ENCODE data around the gene FLNC.

The FLNC gene

GRCh38 chr7:128859232-128860157 lies 29.3 kb downstream of the FLNC start:
- H3K27ac ChIP-seq (ENCODE audit: low read length) = no peak overlapping the region

DNA sequence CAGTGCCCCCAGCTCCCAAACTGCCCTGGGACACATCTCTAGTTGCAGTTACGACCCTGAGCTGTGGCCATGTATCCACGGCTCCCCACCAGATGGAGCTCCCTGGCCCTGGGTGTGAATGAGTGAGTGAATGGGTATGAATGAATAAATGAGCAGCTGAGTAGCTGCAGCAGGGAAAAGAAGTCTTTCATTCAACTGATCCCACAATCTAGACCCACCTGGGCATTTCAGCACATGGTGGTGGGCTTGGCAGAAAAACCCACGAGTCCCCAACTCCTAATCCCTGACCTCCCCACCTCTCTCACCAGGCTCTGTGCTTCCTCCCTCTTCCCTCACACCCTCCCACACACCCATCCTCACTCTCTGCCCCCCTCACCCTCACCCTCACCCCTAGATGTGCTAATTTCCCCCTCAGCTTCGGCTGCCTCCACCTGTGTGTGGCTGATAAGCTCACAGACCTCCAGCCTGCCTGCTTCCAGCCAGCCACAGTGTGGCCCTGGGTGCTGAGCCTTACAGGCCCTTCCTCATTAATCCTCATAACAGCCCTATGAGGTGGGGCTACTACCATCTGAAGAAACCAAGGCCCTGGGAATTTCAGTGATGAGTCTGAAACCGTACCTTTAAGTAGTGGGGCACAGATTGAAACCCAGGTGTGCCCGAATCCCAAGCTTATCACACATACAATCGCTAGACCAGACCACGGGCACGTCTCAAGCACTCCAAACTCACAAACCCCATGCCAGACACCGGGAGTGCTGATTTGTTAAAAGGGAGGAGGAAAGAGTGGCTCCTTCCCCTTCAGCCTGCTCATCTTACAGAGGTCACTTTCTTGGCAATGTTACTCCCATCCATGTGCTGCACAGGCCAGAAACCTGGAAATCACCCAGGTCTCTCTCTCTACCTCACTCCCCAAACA lies 30.2 kb downstream of the FLNC start:
- Histone ChIP-seq H3K4me1 (ENCODE audit: control insufficient read depth in 1 of 2, insufficient read depth in 2 of 2, low read length in 2 of 2) (peaks cover 12 to 34% of the 10 kb centered on the region in 2 donors), H3K27ac (ENCODE audit: low read length) (no peak overlapping the region), H3K36me3 (ENCODE audit: control insufficient read depth in 1 of 2, insufficient read depth in 2 of 2, low read length in 2 of 2) (peaks cover 10 to 20% of the 10 kb centered on the region in 2 donors), H3K9me3 (ENCODE audit: control insufficient read depth in 1 of 2, low read length in 2 of 2) (no peaks in the 10 kb centered on the region), H3K27me3 (ENCODE audit: low read depth, low read length) (no peaks in the 10 kb centered on the region), H3K4me3 (ENCODE audit: low read depth in 1 of 2, low read length in 2 of 2) (no peak overlapping the region)

More at GRCh38 chr7:128859232-128860157, 29.3 kb downstream of the FLNC start:
- Histone ChIP-seq H3K9me3 (ENCODE audit: control insufficient read depth in 1 of 2, low read length in 2 of 2) (no peaks in the 10 kb centered on the region), H3K36me3 (ENCODE audit: control insufficient read depth in 1 of 2, insufficient read depth in 2 of 2, low read length in 2 of 2) (peaks cover 12 to 28% of the 10 kb centered on the region in 2 donors), H3K4me1 (ENCODE audit: control insufficient read depth in 1 of 2, insufficient read depth in 2 of 2, low read length in 2 of 2) (peaks cover 12 to 34% of the 10 kb centered on the region in 2 donors), H3K4me3 (ENCODE audit: low read depth in 1 of 2, low read length in 2 of 2) (no peak overlapping the region), H3K27me3 (ENCODE audit: low read depth, low read length) (no peaks in the 10 kb centered on the region)

- H3K4me1 ChIP-seq (ENCODE audit: control insufficient read depth in 1 of 2, insufficient read depth in 2 of 2, low read length in 2 of 2) = peaks cover 12 to 34% of the 10 kb centered on the region in 2 donors
- H3K27ac ChIP-seq (ENCODE audit: low read length) = peak overlapping the region; percentile 65
- no peaks in the 10 kb centered on the region for H3K27me3 ChIP-seq (ENCODE audit: low read depth, low read length)
- no peaks in the 10 kb centered on the region for H3K9me3 ChIP-seq (ENCODE audit: control insufficient read depth in 1 of 2, low read length in 2 of 2)
- H3K36me3 ChIP-seq (ENCODE audit: control insufficient read depth in 1 of 2, insufficient read depth in 2 of 2, low read length in 2 of 2) = peaks cover 7 to 10% of the 10 kb centered on the region in 2 donors
- H3K4me3 ChIP-seq (ENCODE audit: low read depth in 1 of 2, low read length in 2 of 2) = peak overlapping the region; percentile 75 to 97
Observed at GRCh38 chr7:128861957-128862570, 31.9 kb downstream of the FLNC start.

DNA sequence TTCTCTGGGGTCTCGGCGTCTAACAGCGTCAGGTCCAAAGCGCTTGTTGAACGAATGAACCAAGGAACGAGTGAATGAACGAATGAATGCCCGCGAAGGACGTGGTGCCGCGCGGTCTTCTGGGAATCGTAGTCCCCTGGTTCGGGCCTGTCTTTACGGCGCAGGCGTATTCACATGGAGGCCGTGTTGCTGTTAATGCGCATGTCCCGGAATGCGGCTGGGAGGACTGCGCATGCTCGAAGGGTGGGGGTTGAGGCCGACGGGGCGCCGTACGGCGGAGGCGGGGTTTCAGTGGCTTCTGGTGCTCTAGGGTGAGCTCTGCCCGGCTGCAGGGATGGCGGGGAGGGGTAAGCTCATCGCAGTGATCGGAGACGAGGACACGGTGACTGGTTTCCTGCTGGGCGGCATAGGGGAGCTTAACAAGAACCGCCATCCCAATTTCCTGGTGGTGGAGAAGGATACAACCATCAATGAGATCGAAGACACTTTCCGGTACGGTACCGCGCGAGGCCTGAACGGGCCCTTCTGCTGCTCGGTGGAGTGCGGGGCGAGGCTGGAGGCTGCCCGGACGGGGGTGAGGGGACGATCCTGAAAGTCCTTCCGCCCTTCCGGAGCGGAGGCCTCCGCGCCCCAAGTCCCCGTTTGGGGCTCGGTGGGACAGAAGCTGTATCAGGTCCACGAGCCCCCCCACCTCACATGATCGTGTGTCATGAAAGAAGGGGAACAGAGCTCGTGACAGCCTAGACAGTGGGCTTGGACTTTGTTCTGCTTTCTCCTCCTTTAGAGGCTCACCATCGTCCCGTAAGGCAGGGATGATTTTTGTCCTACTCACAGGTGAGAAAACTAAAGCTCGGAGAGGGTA lies 32.6 kb downstream of the FLNC start, which contains the start of gene ATP6V1F:
Gene ATP6V1F (plus strand): TSS at position 286 of the 862 bp plus-strand sequence. CDS start 49 bp downstream, at position 335.
- H3K27me3 ChIP-seq (ENCODE audit: low read depth, low read length) = no peaks in the 10 kb centered on the region
- peak within 1 kb of the TSS; percentile 75 to 97 for H3K4me3 ChIP-seq (ENCODE audit: low read depth in 1 of 2, low read length in 2 of 2)
- H3K27ac ChIP-seq (ENCODE audit: low read length) = peak within 1 kb of the TSS; percentile 85
- no peaks in the 10 kb centered on the region for H3K9me3 ChIP-seq (ENCODE audit: control insufficient read depth in 1 of 2, low read length in 2 of 2)
- peaks cover 7 to 8% of the 10 kb centered on the region in 2 donors for H3K36me3 ChIP-seq (ENCODE audit: control insufficient read depth in 1 of 2, insufficient read depth in 2 of 2, low read length in 2 of 2)
- peaks cover 12 to 34% of the 10 kb centered on the region in 2 donors for H3K4me1 ChIP-seq (ENCODE audit: control insufficient read depth in 1 of 2, insufficient read depth in 2 of 2, low read length in 2 of 2)

GRCh38 chr7:128863433-128863989 lies 33.3 kb downstream of the FLNC start:
- Histone ChIP-seq H3K27ac (ENCODE audit: low read length) (peak overlapping the region; percentile 85), H3K4me3 (ENCODE audit: low read depth in 1 of 2, low read length in 2 of 2) (peak overlapping the region; percentile 75 to 97), H3K9me3 (ENCODE audit: control insufficient read depth in 1 of 2, low read length in 2 of 2) (no peaks in the 10 kb centered on the region), H3K27me3 (ENCODE audit: low read depth, low read length) (no peaks in the 10 kb centered on the region), H3K4me1 (ENCODE audit: control insufficient read depth in 1 of 2, insufficient read depth in 2 of 2, low read length in 2 of 2) (peaks cover 12 to 37% of the 10 kb centered on the region in 2 donors), H3K36me3 (ENCODE audit: control insufficient read depth in 1 of 2, insufficient read depth in 2 of 2, low read length in 2 of 2) (peaks cover 7 to 8% of the 10 kb centered on the region in 2 donors)

DNA sequence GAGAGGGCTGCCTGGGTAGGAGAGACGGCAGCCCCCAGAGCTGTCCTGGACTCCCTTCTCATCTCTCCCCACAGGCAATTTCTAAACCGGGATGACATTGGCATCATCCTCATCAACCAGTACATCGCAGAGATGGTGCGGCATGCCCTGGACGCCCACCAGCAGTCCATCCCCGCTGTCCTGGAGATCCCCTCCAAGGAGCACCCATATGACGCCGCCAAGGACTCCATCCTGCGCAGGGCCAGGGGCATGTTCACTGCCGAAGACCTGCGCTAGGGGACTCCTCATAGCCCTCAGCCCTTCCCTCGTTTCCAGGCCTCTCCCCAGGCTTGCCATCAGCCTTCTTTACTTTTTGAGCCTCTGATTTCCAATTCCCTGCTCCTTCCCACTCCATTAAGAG lies 35.1 kb downstream of the FLNC start:
- Histone ChIP-seq H3K27ac (ENCODE audit: low read length) (no peak overlapping the region), H3K4me1 (ENCODE audit: control insufficient read depth in 1 of 2, insufficient read depth in 2 of 2, low read length in 2 of 2) (peaks cover 8 to 36% of the 10 kb centered on the region in 2 donors), H3K9me3 (ENCODE audit: control insufficient read depth in 1 of 2, low read length in 2 of 2) (no peaks in the 10 kb centered on the region), H3K27me3 (ENCODE audit: low read depth, low read length) (no peaks in the 10 kb centered on the region), H3K36me3 (ENCODE audit: control insufficient read depth in 1 of 2, insufficient read depth in 2 of 2, low read length in 2 of 2) (peaks cover 7 to 8% of the 10 kb centered on the region in 2 donors), H3K4me3 (ENCODE audit: low read depth in 1 of 2, low read length in 2 of 2) (no peak overlapping the region)

DNA sequence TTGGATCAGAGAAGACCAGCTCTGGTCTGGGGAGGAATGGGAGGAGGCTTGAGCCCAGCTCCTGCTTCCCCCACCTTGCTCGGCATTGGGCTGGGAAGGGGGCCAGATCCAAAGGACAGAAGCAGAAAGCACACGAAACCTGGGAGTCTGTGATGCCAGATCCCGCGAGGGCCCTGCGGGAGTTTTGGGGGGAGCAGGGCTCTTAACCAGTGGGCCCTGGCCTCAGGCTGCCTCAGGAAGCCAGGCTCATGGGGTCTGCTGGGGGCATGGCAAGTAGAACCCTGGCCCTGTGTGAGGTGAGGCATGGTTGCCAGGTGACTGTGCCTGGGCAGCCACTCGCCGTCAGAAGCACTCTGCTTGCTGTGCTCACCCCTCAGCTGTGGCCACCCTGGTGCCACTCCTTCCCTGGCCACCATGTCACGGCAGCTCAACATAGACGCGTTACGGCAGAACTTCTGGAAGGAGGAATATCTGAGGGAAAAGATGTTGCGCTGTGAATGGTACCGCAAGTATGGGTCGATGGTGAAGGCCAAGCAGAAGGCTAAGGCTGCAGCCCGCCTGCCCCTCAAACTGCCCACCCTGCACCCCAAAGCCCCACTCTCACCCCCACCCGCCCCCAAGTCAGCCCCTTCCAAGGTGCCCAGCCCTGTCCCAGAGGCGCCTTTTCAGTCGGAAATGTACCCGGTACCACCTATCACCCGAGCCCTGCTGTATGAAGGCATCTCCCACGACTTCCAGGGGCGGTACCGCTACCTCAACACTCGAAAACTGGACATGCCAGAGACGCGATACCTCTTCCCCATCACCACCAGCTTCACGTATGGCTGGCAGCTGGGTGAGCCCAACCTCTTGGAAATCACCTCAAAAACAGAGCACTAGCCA lies 36.0 kb downstream of the FLNC start:
- peaks cover 8 to 32% of the 10 kb centered on the region in 2 donors for H3K4me1 ChIP-seq (ENCODE audit: control insufficient read depth in 1 of 2, insufficient read depth in 2 of 2, low read length in 2 of 2)
- H3K27ac ChIP-seq (ENCODE audit: low read length) = no peak overlapping the region

DNA sequence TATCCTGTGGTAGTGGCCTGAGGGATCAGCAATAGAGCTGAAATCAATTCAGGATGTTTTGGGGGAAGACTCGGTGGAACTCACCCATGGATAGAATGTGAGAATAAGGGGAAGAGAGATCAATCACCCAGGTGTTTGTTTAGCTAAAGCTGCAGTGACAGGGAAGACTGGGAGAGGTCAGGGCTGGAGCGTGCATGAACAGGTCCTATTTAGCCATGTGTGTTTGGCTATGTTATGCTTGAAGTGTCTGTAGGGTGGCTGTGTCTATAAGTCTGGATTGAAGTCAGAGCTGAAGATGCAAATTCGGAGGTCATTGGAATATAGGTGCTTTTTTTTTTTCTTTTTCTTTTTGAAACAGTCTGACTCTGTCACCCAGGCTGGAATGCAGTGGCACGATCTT lies 37.0 kb downstream of the FLNC start:
- Histone ChIP-seq H3K27me3 (ENCODE audit: low read depth, low read length) (no peaks in the 10 kb centered on the region), H3K9me3 (ENCODE audit: control insufficient read depth in 1 of 2, low read length in 2 of 2) (no peaks in the 10 kb centered on the region), H3K4me3 (ENCODE audit: low read depth in 1 of 2, low read length in 2 of 2) (no peak overlapping the region), H3K4me1 (ENCODE audit: control insufficient read depth in 1 of 2, insufficient read depth in 2 of 2, low read length in 2 of 2) (peaks cover 5 to 32% of the 10 kb centered on the region in 2 donors), H3K27ac (ENCODE audit: low read length) (no peak overlapping the region), H3K36me3 (ENCODE audit: control insufficient read depth in 1 of 2, insufficient read depth in 2 of 2, low read length in 2 of 2) (peaks cover 7 to 8% of the 10 kb centered on the region in 2 donors)

More for the DNA sequence above, 36.0 kb downstream of the FLNC start:
- H3K9me3 ChIP-seq (ENCODE audit: control insufficient read depth in 1 of 2, low read length in 2 of 2) = no peaks in the 10 kb centered on the region
- H3K27me3 ChIP-seq (ENCODE audit: low read depth, low read length) = no peaks in the 10 kb centered on the region
- H3K4me3 ChIP-seq (ENCODE audit: low read depth in 1 of 2, low read length in 2 of 2) = no peak overlapping the region
- peaks cover 7 to 8% of the 10 kb centered on the region in 2 donors for H3K36me3 ChIP-seq (ENCODE audit: control insufficient read depth in 1 of 2, insufficient read depth in 2 of 2, low read length in 2 of 2)

GRCh38 chr7:128867842-128868623 lies 37.8 kb downstream of the FLNC start:
- Histone ChIP-seq H3K27me3 (ENCODE audit: low read depth, low read length) (no peaks in the 10 kb centered on the region), H3K9me3 (ENCODE audit: control insufficient read depth in 1 of 2, low read length in 2 of 2) (no peaks in the 10 kb centered on the region), H3K4me1 (ENCODE audit: control insufficient read depth in 1 of 2, insufficient read depth in 2 of 2, low read length in 2 of 2) (peaks cover 4 to 32% of the 10 kb centered on the region in 2 donors), H3K4me3 (ENCODE audit: low read depth in 1 of 2, low read length in 2 of 2) (no peak overlapping the region), H3K36me3 (ENCODE audit: control insufficient read depth in 1 of 2, insufficient read depth in 2 of 2, low read length in 2 of 2) (peaks cover 7 to 8% of the 10 kb centered on the region in 2 donors), H3K27ac (ENCODE audit: low read length) (no peak overlapping the region)
